Heart left ventricle (tissue), 13 donors: ENCODE results near the gene PDCD6IP.

ENCODE experiments used
- POLR2A ChIP-seq, 2 donors: fragments of 450-650 bp; IDR thresholded peaks; one replicate each; pipeline ENCODE4 v1.6.1; 2017; ENCODE audit warnings: antibody characterized with exemption in 2 of 2, mild to moderate bottlenecking in 2 of 2, moderate library complexity in 2 of 2
- TF ChIP-seq, protein P1 (sequence below), 12 donors: fragments of 200-600 bp; sonication (generic) in 4 of 12; IDR thresholded peaks; one replicate each; pipeline versions ENCODE4 v1.5.0 to v1.8.0; 2018 to 2022; ENCODE audit warnings: antibody characterized with exemption in 12 of 12, mild to moderate bottlenecking in 5 of 12
- donor health status: ischemic (EF 13 %, LVEDD 7.1; RV severe dilation, severe dysfunction).
- donor health status: DM: no; HTN: yes; CAD: no.
- donor health status: DM: no; HTN: no; CAD: no.
- donor health status: ischemic (EF 25% LVEDD 6.9; RV normal size, moderate dysfunction).
- donor health status: ischemic (EF 25% LVEDD 5.7; RV mildly dilated, moderate dysfunction).
- donor health status: ischemic (EF 35%, LVEDD 5.7; RV mildly dilated, moderate dysfunction).
- donor health status: nonischemic (EF 11% LVEDD 7.7; RV severe dilation, severe dysfunction).
- donor health status: DM: yes; HTN: yes; CAD: no.
- donor health status: PGD.
- donor health status: ischemic (EF 29% LVEDD 5.4; RV normal size, mild dysfunction).
- donor health status: nonischemic (EF 23%, LVEDD 6.1; RV moderate dilation, normal function).

DNA sequence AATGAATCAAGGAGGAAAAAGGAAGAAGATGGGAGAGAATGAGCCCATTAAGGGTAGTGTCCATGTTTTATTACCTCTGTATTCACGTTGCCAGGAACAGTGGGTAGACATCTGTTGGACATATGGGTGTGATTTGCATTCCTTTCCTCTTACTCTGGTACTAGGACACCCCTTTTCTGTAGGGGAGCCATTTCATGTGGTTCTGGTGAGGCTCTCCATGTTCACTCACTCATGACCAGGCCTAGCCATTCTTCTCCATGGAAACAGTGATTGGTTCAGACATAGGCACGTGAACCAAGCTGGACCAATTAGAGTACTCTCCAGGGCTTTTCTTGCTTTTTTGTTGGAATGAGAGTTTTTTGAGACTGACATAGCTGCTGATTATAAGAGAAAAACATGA lies 39.6 kb upstream of the PDCD6IP start:
- no peak for TF ChIP-seq POLR2A (IDR thresholded peaks at IDR 0.05)
- TF ChIP-seq, protein P1, sequence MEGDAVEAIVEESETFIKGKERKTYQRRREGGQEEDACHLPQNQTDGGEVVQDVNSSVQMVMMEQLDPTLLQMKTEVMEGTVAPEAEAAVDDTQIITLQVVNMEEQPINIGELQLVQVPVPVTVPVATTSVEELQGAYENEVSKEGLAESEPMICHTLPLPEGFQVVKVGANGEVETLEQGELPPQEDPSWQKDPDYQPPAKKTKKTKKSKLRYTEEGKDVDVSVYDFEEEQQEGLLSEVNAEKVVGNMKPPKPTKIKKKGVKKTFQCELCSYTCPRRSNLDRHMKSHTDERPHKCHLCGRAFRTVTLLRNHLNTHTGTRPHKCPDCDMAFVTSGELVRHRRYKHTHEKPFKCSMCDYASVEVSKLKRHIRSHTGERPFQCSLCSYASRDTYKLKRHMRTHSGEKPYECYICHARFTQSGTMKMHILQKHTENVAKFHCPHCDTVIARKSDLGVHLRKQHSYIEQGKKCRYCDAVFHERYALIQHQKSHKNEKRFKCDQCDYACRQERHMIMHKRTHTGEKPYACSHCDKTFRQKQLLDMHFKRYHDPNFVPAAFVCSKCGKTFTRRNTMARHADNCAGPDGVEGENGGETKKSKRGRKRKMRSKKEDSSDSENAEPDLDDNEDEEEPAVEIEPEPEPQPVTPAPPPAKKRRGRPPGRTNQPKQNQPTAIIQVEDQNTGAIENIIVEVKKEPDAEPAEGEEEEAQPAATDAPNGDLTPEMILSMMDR (IDR thresholded peaks at IDR 0.05): no peak
